ENCODE measurements around the gene HSDL1. TPM values are rescaled to one million over a fixed set of nuclear protein-coding genes. Genes with fewer than 3 reads are reported as not detected.

HSDL1 gene
- total and polyA plus RNA-seq, 2 of the 8 experiments (the other 6 are each of a cell fraction or from before 2014, with no cell fraction given) = 25.0 to 55.7 TPM

- TF ChIP-seq CREB1 (IDR thresholded peaks at IDR 0.05) (peak; percentile 57; the same call in 1 of the 2 replicates), CHD2 (IDR thresholded peaks at IDR 0.05; ENCODE audit: low read length) (no peak), RAD21 (IDR thresholded peaks at IDR 0.05 in 1 of 2, conservative IDR thresholded peaks at IDR 0.05 in 1 of 2; ENCODE audit: low read depth in 2 of 2, low read length in 2 of 2) (peak; percentile 60 to 78), CTBP2 (IDR thresholded peaks at IDR 0.05; ENCODE audit: borderline replicate concordance, insufficient read depth, insufficient read length, low read length) (no peak), EP300 (IDR thresholded peaks at IDR 0.05; ENCODE audit: borderline replicate concordance in 1 of 2, low read depth in 2 of 2, low read length in 2 of 2) (0 out of 3 replicates have a peak, but pooled peaks of 1 of the 2 experiments have one; percentile 54), ATF3 (IDR thresholded peaks at IDR 0.05; ENCODE audit: insufficient read depth, low read depth, low read length) (no peak), GTF2F1 (IDR thresholded peaks at IDR 0.05; ENCODE audit: borderline replicate concordance, low read depth, low read length) (no peak), JUN (IDR thresholded peaks at IDR 0.05; ENCODE audit: low read depth, low read length) (no peak)
Observed at GRCh38 chr16:84186685-84187437, 41.9 kb upstream of the HSDL1 start, which contains the start of gene TAF1C (continued).
